Measurements from ENCODE around the gene GRAMD1C. TPM values are rescaled to one million over a fixed set of nuclear protein-coding genes. Genes with fewer than 3 reads are reported as not detected.

The GRAMD1C gene
- 1 to 10 TPM in 7 of 8 experiments, under 1 TPM in 1; 0.45 to 6.1 (median 2.6) TPM for total RNA-seq

GRCh38 chr3:113838631-113839209 is at the start of gene GRAMD1C:
GRAMD1C (plus strand) TSS chr3:113838788; CDS start chr3:113838910, 122 bp downstream.
- no peaks in the 10 kb centered on the region for H3K4me1 ChIP-seq (replicated peaks in 1 of 2)
- peak within 1 kb of the TSS; percentile 40 to 76 (median 50) for H3K4me3 ChIP-seq
- ATAC-seq (replicated peaks in 6 of 8), result peak; percentile 97 to 100 (median 99)
- in situ Hi-C loops (cut with MboI; ENCODE audit: low pct_unique_long_range_greater_than_20kb in 2 of 9, low sequenced_read_pairs in 9 of 9, unreplicated experiment in 9 of 9), result loop anchor here in 2 of 9 experiments (25.0 kb wide), 2 partner anchors 224 to 1974 kb away; partner anchors contain the start of genes CCDC191 (in 1 of the 2) and QTRT2 (in 1 of the 2)
- 0 to 8% (median 4%) methylated on average over 3 to 12 of the region's 48 CpGs; no CpG with 5 or more reads in 3 of the 10 experiments for WGBS, 10 experiments
- no peak within 1 kb of the TSS for H3K27ac ChIP-seq

- Histone ChIP-seq H3K4me3 (no peak overlapping the region), H3K4me1 (replicated peaks in 1 of 2) (no peaks in the 10 kb centered on the region), H3K27ac (no peak overlapping the region)
- ATAC-seq (replicated peaks in 6 of 8), result no peak
- in situ Hi-C loops (cut with MboI; ENCODE audit: low pct_unique_long_range_greater_than_20kb in 2 of 9, low sequenced_read_pairs in 9 of 9, unreplicated experiment in 9 of 9), result no loop called here
Observed at GRCh38 chr3:113791381-113791780, 47.2 kb upstream of the GRAMD1C start.

GRCh38 chr3:113794526-113794925 is 44.1 kb upstream of the GRAMD1C start:
- H3K4me1 ChIP-seq (replicated peaks in 1 of 2), result no peaks in the 10 kb centered on the region
- no peak overlapping the region for H3K27ac ChIP-seq
- in situ Hi-C loops (cut with MboI; ENCODE audit: low pct_unique_long_range_greater_than_20kb in 2 of 9, low sequenced_read_pairs in 9 of 9, unreplicated experiment in 9 of 9), result no loop called here
- no peak overlapping the region for H3K4me3 ChIP-seq
- ATAC-seq (replicated peaks in 6 of 8), result no peak
- WGBS, 10 experiments, result 89 to 100% (median 96%) methylated on average over 1 to 4 of the region's 4 CpGs; no CpG with 5 or more reads in 1 of the 10 experiments

GRCh38 chr3:113795693-113796092 is 42.9 kb upstream of the GRAMD1C start:
- Histone ChIP-seq H3K27ac (no peak overlapping the region), H3K4me3 (no peak overlapping the region), H3K4me1 (replicated peaks in 1 of 2) (no peaks in the 10 kb centered on the region)
- no peak for ATAC-seq (replicated peaks in 6 of 8)
- 76 to 100% (median 87%) methylated on average over 1 to 4 of the region's 4 CpGs for WGBS, 10 experiments
- in situ Hi-C loops (cut with MboI; ENCODE audit: low pct_unique_long_range_greater_than_20kb in 2 of 9, low sequenced_read_pairs in 9 of 9, unreplicated experiment in 9 of 9), result no loop called here

GRCh38 chr3:113802795-113803455 is 35.7 kb upstream of the GRAMD1C start:
- in situ Hi-C loops (cut with MboI; ENCODE audit: low pct_unique_long_range_greater_than_20kb in 2 of 9, low sequenced_read_pairs in 9 of 9, unreplicated experiment in 9 of 9), result no loop called here
- WGBS, 10 experiments, result 80 to 100% (median 94%) methylated on average over 1 to 3 of the region's 3 CpGs; no CpG with 5 or more reads in 1 of the 10 experiments
- no peak overlapping the region for H3K27ac ChIP-seq
- H3K4me1 ChIP-seq (replicated peaks in 1 of 2), result no peaks in the 10 kb centered on the region
- no peak overlapping the region for H3K4me3 ChIP-seq
- ATAC-seq (replicated peaks in 6 of 8), result no peak

GRCh38 chr3:113804661-113805060 is 33.9 kb upstream of the GRAMD1C start:
- no peak for ATAC-seq (replicated peaks in 6 of 8)
- 71 to 100% (median 93%) methylated on average over 1 to 4 of the region's 4 CpGs for WGBS, 10 experiments
- Histone ChIP-seq H3K4me3 (no peak overlapping the region), H3K4me1 (replicated peaks in 1 of 2) (no peaks in the 10 kb centered on the region), H3K27ac (no peak overlapping the region)
- in situ Hi-C loops (cut with MboI; ENCODE audit: low pct_unique_long_range_greater_than_20kb in 2 of 9, low sequenced_read_pairs in 9 of 9, unreplicated experiment in 9 of 9), result no loop called here

- Histone ChIP-seq H3K27ac (no peak overlapping the region), H3K4me1 (replicated peaks in 1 of 2) (no peaks in the 10 kb centered on the region), H3K4me3 (no peak overlapping the region)
- in situ Hi-C loops (cut with MboI; ENCODE audit: low pct_unique_long_range_greater_than_20kb in 2 of 9, low sequenced_read_pairs in 9 of 9, unreplicated experiment in 9 of 9), result no loop called here
- no peak for ATAC-seq (replicated peaks in 6 of 8)
- 57 to 100% (median 94%) methylated on average over 2 to 3 of the region's 3 CpGs for WGBS, 10 experiments
Observed at GRCh38 chr3:113805249-113805648, 33.3 kb upstream of the GRAMD1C start.

- ATAC-seq (replicated peaks in 6 of 8), result no peak
- Histone ChIP-seq H3K4me3 (no peak overlapping the region), H3K27ac (no peak overlapping the region), H3K4me1 (replicated peaks in 1 of 2) (no peaks in the 10 kb centered on the region)
- in situ Hi-C loops (cut with MboI; ENCODE audit: low pct_unique_long_range_greater_than_20kb in 2 of 9, low sequenced_read_pairs in 9 of 9, unreplicated experiment in 9 of 9), result no loop called here
- 78 to 100% (median 100%) methylated on average over 1 to 3 of the region's 3 CpGs; no CpG with 5 or more reads in 5 of the 10 experiments for WGBS, 10 experiments
Observed at GRCh38 chr3:113812854-113813253, 25.7 kb upstream of the GRAMD1C start.

- ATAC-seq (replicated peaks in 6 of 8), result no peak
- WGBS, 10 experiments, result 53 to 92% (median 68%) methylated on average over 1 to 3 of the region's 3 CpGs; no CpG with 5 or more reads in 4 of the 10 experiments
- H3K27ac ChIP-seq, result no peak overlapping the region
- no peak overlapping the region for H3K4me3 ChIP-seq
- in situ Hi-C loops (cut with MboI; ENCODE audit: low pct_unique_long_range_greater_than_20kb in 2 of 9, low sequenced_read_pairs in 9 of 9, unreplicated experiment in 9 of 9), result no loop called here
- no peaks in the 10 kb centered on the region for H3K4me1 ChIP-seq (replicated peaks in 1 of 2)
Observed at GRCh38 chr3:113819866-113820265, 18.7 kb upstream of the GRAMD1C start.

GRCh38 chr3:113825090-113825489 is 13.5 kb upstream of the GRAMD1C start:
- H3K4me1 ChIP-seq (replicated peaks in 1 of 2), result no peaks in the 10 kb centered on the region
- H3K4me3 ChIP-seq, result no peak overlapping the region
- in situ Hi-C loops (cut with MboI; ENCODE audit: low pct_unique_long_range_greater_than_20kb in 2 of 9, low sequenced_read_pairs in 9 of 9, unreplicated experiment in 9 of 9), result loop anchor here in 2 of 9 experiments (25.0 kb wide), 2 partner anchors 237 to 1987 kb away; partner anchors contain the start of genes CCDC191 (in 1 of the 2) and QTRT2 (in 1 of the 2)
- 60 to 100% (median 80%) methylated on average over 1 to 2 of the region's 2 CpGs; no CpG with 5 or more reads in 2 of the 10 experiments for WGBS, 10 experiments
- H3K27ac ChIP-seq, result no peak overlapping the region
- ATAC-seq (replicated peaks in 6 of 8), result peak in 3 of 8 experiments; percentile 35 to 66 (median 54)

- no peak for ATAC-seq (replicated peaks in 6 of 8)
- H3K27ac ChIP-seq, result no peak overlapping the region
- WGBS, 10 experiments, result 60 to 100% (median 100%) methylated on average over 1 of the region's 1 CpG; no CpG with 5 or more reads in 1 of the 10 experiments
- no peaks in the 10 kb centered on the region for H3K4me1 ChIP-seq (replicated peaks in 1 of 2)
- no peak overlapping the region for H3K4me3 ChIP-seq
- in situ Hi-C loops (cut with MboI; ENCODE audit: low pct_unique_long_range_greater_than_20kb in 2 of 9, low sequenced_read_pairs in 9 of 9, unreplicated experiment in 9 of 9), result loop anchor here in 2 of 9 experiments (25.0 kb wide), 2 partner anchors 234 to 1984 kb away; partner anchors contain the start of genes CCDC191 (in 1 of the 2) and QTRT2 (in 1 of the 2)
Observed at GRCh38 chr3:113828600-113828999, 10.0 kb upstream of the GRAMD1C start.

GRCh38 chr3:113829576-113830354 is 8.8 kb upstream of the GRAMD1C start:
- ATAC-seq (replicated peaks in 6 of 8), result no peak
- no peak overlapping the region for H3K27ac ChIP-seq
- 33 to 100% (median 82%) methylated on average over 1 to 8 of the region's 10 CpGs; no CpG with 5 or more reads in 1 of the 10 experiments for WGBS, 10 experiments
- no peak overlapping the region for H3K4me3 ChIP-seq
- in situ Hi-C loops (cut with MboI; ENCODE audit: low pct_unique_long_range_greater_than_20kb in 2 of 9, low sequenced_read_pairs in 9 of 9, unreplicated experiment in 9 of 9), result loop anchor here in 2 of 9 experiments (25.0 kb wide), 2 partner anchors 233 to 1983 kb away; partner anchors contain the start of genes CCDC191 (in 1 of the 2) and QTRT2 (in 1 of the 2)
- H3K4me1 ChIP-seq (replicated peaks in 1 of 2), result no peaks in the 10 kb centered on the region

GRCh38 chr3:113831103-113831355 is 7.6 kb upstream of the GRAMD1C start:
- in situ Hi-C loops (cut with MboI; ENCODE audit: low pct_unique_long_range_greater_than_20kb in 2 of 9, low sequenced_read_pairs in 9 of 9, unreplicated experiment in 9 of 9), result loop anchor here in 2 of 9 experiments (25.0 kb wide), 2 partner anchors 231 to 1981 kb away; partner anchors contain the start of genes CCDC191 (in 1 of the 2) and QTRT2 (in 1 of the 2)
- no peak overlapping the region for H3K27ac ChIP-seq
- no peak for ATAC-seq (replicated peaks in 6 of 8)
- 0 to 67% (median 0%) methylated on average over 1 of the region's 1 CpG; no CpG with 5 or more reads in 1 of the 10 experiments for WGBS, 10 experiments
- H3K4me3 ChIP-seq, result no peak overlapping the region
- H3K4me1 ChIP-seq (replicated peaks in 1 of 2), result no peaks in the 10 kb centered on the region

Data from motor neuron (in vitro differentiated cells).